HTERT RPE-1 (cell line): Measurements from ENCODE around the gene CTDP1.

Source experiments
- in situ Hi-C: fragments of 300-500 bp; cut with MboI; formaldehyde crosslinking; loops from 4 replicates; pipeline ENCODE4 v1.14.3; 2020; ENCODE audit warnings: low sequenced_read_pairs

The CTDP1 gene

GRCh38 chr18:79679552-79680099 lies at the start of gene CTDP1:
Gene CTDP1 (plus strand): TSS chr18:79679803. CDS start chr18:79679948, 145 bp downstream.
- in situ Hi-C loops, result no loop called here

- in situ Hi-C loops, result no loop called here
Observed at GRCh38 chr18:79630281-79631095, 49.1 kb upstream of the CTDP1 start.

DNA sequence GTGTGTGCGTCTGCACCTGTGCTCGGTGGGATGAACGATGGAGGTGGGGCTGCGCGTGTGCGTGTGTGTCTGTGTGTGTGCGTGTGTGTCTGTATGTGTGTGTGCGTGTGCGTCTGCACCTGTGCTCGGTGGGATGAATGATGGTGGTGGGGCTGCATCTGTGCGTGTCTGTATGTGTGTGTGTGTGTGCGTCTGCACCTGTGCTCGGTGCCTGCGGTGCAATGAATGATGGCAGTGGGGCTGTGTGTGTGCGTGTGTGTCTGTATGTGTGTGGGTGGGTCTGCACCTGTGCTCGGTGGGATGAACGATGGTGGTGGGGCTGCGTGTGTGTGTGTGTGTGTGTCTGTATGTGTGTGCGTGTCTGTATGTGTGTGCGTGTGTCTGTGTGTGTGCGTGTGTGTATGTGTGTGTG lies 48.5 kb upstream of the CTDP1 start:
- in situ Hi-C loops, result no loop called here

DNA sequence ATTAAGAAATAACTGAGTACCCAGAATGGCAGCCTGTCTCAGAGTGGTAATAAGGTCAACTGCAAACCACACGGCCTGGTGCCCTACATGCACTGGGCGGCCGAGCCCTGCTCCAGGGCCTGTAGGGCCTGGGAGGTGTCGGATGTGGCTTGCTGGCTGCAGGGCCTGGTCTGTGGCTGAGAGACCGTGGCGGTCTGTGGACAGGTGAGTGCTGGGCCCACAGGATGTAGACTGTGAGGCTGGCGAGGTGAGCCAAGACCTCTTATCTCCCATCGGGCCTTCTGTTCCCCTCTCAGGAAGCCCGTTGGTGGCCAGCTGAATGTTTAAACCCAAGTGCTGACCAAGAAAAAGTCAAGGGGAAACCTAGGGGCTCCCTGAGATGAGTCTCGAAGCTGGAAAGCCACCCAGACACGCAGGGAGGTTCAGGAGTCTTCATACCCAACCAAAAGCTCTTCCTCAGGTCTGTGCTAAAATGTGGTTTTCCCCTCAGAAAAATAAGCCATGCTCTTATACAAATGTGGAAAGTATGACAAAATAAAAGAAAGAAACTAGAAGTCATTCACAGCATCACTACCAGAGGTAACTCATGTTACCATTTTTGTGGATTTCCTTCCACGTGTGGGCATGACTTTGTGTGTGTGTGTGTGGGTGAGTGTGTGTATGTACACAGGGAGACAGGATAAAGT lies 47.7 kb upstream of the CTDP1 start:
- in situ Hi-C loops, result no loop called here

DNA sequence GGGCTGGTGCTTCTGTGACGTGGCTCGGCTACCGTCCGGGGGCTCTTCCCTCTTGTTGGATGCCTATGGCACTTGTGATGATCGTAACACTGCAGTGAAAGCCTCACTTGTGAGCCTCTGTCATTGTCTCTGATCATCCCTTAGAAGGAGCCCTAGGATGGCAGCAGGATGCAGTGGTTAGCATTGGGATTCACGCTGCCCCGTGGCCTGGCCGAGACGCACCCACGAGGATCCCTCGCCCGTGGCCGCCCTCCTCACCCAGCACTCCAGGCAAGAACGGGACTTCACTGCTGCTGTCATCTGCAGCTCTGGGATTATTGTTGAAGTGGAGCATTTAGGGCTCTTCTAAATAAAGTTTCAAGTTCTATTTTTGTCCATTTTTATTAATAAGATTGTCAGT lies 46.8 kb upstream of the CTDP1 start:
- in situ Hi-C loops, result no loop called here

- in situ Hi-C loops, result no loop called here
Observed at GRCh38 chr18:79634186-79634585, 45.4 kb upstream of the CTDP1 start.

DNA sequence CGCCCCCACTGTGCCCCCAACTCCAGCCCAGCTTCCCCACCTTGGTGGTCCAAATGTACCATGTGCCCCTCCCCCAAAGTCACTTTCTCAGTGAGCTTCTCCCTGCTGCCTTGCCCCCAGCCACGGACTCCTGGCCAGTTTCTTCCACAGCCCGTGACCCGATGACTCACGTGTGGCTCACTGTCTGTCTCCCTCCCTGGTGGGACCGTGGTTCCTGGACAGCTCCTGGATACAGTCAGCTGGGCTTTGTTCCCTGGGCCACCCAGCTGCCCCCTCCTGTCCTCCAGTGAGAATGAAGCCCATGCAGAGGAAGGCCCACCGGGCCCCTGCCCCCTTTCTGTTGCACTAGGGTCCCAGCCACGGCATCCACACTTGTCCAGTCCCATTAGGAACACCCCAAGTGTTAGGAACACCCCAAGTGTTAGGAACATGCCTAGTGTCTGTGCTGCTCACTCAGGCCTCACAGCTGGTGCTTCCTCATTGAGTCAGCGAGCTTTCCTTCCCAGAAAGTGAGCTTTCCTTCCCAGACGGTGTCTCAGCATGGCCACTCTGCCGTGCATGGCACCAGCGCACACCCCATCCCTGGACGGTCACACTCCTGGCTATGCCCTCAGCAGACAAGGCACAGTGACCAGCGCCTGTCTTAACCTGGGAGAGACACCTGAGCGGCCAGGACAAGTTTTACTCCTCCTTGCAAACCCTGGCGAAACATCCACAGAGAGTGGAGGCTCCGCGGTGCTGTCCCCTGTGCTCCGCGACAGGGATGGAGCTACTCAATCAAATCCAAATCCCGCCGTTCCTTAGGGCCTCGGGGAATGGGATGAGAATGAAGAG lies 44.8 kb upstream of the CTDP1 start:
- in situ Hi-C loops, result no loop called here

GRCh38 chr18:79635427-79635726 lies 44.2 kb upstream of the CTDP1 start:
- in situ Hi-C loops, result no loop called here

DNA sequence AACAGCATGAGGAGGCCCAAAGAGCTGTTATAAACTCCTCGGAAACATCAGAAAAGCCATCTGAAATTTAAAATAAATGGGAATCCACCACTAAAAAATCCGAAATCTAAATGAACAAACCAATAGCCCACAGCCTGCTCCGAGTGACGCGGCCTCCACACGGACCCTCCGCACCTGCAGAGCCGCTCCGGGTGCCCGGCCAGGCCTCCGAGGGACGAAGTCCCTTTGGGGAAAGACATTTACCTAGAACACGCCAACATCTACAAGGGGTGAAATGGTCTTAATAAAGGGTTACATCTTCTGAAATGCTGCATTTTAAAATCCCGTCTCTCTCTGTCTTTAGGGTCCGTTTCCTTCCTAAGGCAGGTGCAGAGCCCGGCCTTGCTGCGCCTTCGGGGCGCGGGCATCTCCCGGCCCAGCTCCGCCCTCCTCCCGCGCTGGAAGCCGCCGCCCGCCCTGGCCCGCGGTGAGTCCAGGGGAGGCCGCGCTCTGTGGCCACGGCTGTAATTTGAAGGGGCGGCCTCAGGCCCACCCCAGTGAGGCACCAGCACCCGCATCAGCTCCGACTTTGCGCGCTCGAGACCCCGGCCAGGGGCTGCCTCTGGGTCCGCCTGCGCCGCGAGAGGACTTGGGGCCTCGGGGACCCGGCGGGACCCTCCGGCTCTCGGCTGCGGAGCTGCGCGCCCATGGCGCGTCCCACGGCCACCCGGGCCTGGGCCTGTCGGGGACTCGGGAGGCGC lies 42.3 kb upstream of the CTDP1 start:
- in situ Hi-C loops, result no loop called here

DNA sequence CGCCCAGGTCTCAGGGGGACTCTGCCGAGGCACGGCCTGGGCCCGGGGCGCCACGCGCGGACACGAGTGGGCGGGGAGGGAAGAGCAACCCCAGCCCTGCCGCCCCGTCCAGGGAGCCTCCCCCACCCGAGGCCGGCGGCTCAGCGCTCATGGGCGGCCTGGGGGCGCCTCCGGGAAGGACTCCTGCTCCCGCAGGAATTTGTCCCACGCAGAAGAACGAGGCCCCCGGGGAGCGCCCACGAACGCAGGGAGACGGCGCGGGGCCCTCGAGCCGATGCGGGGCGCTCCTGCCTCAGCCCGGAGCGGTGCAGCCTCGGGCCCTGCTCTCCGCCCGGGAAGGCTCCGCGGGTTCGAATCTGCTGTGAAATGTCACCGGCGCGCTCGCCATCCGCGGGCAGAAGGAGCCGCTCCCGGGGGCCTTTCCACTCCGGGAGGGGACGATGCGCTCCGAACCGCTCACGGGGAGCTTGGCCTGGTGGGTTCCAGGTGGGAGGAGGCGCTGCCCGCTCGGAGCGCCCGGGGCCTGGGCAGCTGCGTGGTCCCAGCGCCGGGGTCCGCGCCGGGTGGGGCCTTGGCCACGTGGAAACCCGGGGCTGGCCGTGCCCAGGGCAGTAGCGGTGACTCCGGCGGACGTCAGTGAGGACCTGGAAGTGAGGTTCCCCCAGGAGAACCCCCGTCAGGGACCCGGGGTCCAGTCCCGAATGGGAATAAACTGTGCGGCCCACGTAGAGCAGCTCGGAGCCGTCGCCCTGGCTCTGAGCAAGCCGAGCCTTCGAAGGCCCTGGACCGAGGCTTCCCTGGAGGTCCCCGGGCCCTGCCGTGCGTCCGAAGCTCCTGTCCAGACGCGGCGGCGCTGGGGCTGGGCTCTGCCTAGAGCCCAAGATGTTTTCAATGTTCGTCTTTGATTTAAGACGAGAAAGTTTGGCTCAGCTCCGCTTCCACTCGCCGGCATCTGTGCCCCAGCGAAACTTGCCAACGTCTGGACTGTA lies 41.4 kb upstream of the CTDP1 start:
- in situ Hi-C loops, result no loop called here

DNA sequence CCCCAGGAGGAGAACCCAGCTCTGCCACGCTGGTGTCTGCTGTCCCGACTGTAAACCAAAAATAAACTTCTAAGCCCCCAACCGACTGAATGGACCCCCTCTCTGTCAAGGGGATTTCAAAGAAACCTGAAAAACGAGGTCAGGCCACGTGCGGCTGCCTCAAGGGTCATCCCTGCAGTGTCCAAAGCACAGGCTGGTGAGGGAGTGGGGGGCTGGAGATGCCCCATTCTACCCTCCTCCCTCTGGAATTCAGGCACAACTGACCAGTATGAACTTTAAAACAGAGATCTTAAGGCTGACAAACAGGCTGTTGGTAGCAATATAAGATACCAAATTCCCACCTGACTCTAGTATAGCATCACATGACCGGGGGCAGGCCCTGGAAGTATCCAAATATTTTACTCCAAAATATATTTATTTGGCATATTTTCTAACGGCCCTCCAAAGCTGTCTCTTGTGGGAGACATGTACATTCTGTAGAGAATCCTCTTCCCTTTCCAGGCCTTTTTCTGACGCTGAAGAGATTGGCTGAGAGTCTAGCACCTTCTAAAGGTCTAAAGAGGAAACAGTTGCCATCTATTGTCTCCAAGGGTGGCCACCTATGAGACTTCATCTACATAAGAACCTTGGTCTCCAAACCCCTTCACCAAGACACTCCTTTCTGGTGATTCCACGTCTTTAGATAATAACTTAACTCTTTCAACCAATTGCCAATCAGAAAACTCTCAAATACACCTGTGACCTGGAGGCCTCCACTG lies 40.4 kb upstream of the CTDP1 start:
- in situ Hi-C loops, result no loop called here

- in situ Hi-C loops, result no loop called here
Observed at GRCh38 chr18:79640064-79640672, 39.4 kb upstream of the CTDP1 start.

DNA sequence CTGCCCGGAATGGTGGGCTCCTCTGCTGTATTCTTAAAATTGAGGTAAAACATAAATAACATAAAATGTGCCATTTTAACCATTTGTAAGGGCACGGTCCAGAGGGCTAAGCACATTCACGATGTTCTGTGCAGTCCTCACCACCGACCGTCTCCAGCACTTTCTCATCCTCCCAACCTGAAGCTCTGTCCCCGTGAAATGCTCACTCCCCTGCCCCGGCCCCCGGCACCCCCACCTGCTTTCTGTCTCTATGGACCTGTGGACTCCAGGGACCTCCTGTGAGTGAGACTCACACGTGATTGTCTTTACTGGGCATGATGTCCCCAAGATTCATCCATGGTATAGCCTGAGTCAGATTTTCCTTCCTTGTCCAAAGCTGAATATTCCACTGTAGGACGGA lies 38.7 kb upstream of the CTDP1 start:
- in situ Hi-C loops, result no loop called here

- in situ Hi-C loops, result no loop called here
Observed at GRCh38 chr18:79641722-79642497, 37.7 kb upstream of the CTDP1 start.

- in situ Hi-C loops, result no loop called here
Observed at GRCh38 chr18:79642626-79643025, 37.0 kb upstream of the CTDP1 start.

- in situ Hi-C loops, result no loop called here
Observed at GRCh38 chr18:79643054-79643984, 36.3 kb upstream of the CTDP1 start.
